OCI-LY7 (cell line): ENCODE data around the gene CNOT9. TPM values are rescaled to one million over a fixed set of nuclear protein-coding genes. Genes with fewer than 3 reads are reported as not detected.

ENCODE experiments used
- BruUV-seq: library from RNA; stranded (reverse); fragments of 400-500 nt; replicated peaks from 2 replicates; lab custom pipeline; 2021; lab: Mats Ljungman, UMichigan
- CTCF ChIA-PET: fragments of 300-600 bp; sonication (Branson Sonifier 250); formaldehyde crosslinking; loops from one replicate; lab custom pipeline; 2022; ENCODE audit warnings: antibody characterized with exemption; ENCODE audit not compliant: unreplicated experiment; lab: Charles Lee
- POLR2A ChIA-PET: fragments of 300-600 bp; sonication (Branson Sonifier 250); formaldehyde crosslinking; loops from one replicate; lab custom pipeline; 2022; ENCODE audit warnings: antibody characterized with exemption; lab: Charles Lee
- DNase-seq: peaks from one replicate; pipeline ENCODE4 v3.0.0-alpha.2; 2015; ENCODE audit warnings: low spot score
- H2AFZ ChIP-seq: fragments of 200-600 bp; sonication (generic), shearing (Covaris generic); 2 replicates; pipeline ENCODE4 v1.6.1; 2014; ENCODE audit warnings: mild to moderate bottlenecking, antibody characterized with exemption, low read length, moderate library complexity
- H3K27ac ChIP-seq: fragments of 200-600 bp; sonication (generic); 2 replicates; pipeline ENCODE4 v1.5.1; 2014; ENCODE audit warnings: mixed run types, low read depth, mild to moderate bottlenecking, moderate library complexity, low read length, inconsistent platforms; ENCODE audit not compliant: poor library complexity, severe bottlenecking
- H3K36me3 ChIP-seq: fragments of 200-600 bp; sonication (generic); 2 replicates; pipeline ENCODE4 v1.6.1; 2014; ENCODE audit warnings: mild to moderate bottlenecking, antibody characterized with exemption, low read length, moderate library complexity, mixed read lengths; ENCODE audit not compliant: insufficient read depth
- H3K4me1 ChIP-seq: fragments of 200-600 bp; sonication (generic); 2 replicates; pipeline ENCODE4 v1.5.1; 2014; ENCODE audit warnings: mild to moderate bottlenecking, low read length; ENCODE audit not compliant: insufficient read depth, poor library complexity, severe bottlenecking
- H3K4me2 ChIP-seq: fragments of 200-600 bp; sonication (generic); 2 replicates; pipeline ENCODE4 v1.6.1; 2014; ENCODE audit warnings: mild to moderate bottlenecking, low read length
- H3K4me3 ChIP-seq: fragments of 200-600 bp; sonication (generic); 2 replicates; pipeline ENCODE4 v1.5.1; 2014; ENCODE audit warnings: mild to moderate bottlenecking, low read depth, low read length; ENCODE audit not compliant: poor library complexity, severe bottlenecking
- H3K79me2 ChIP-seq: fragments of 200-600 bp; sonication (generic); 2 replicates; pipeline ENCODE4 v1.6.1; 2016; ENCODE audit warnings: low read depth, mild to moderate bottlenecking, low read length, moderate library complexity, mixed read lengths; ENCODE audit not compliant: insufficient read depth
- H3K9me2 ChIP-seq: fragments of 200-600 bp; sonication (generic); 2 replicates; pipeline ENCODE4 v1.6.1; 2016; ENCODE audit warnings: mild to moderate bottlenecking, low read length, mixed read lengths; ENCODE audit not compliant: insufficient read depth
- H3K9me3 ChIP-seq: fragments of 200-600 bp; sonication (generic); 2 replicates; pipeline ENCODE4 v1.6.1; 2014; ENCODE audit warnings: mild to moderate bottlenecking, mixed run types, low read length, mixed read lengths
- H4K20me1 ChIP-seq: fragments of 200-600 bp; sonication (generic); 2 replicates; pipeline ENCODE4 v1.6.1; 2014; ENCODE audit warnings: mild to moderate bottlenecking, antibody characterized with exemption, low read length, moderate library complexity, mixed read lengths; ENCODE audit not compliant: insufficient read depth
- CTCF ChIP-seq: fragments of 200-600 bp; sonication (generic); conservative IDR thresholded peaks from 2 replicates; pipeline ENCODE4 v1.5.1; 2014; ENCODE audit warnings: mild to moderate bottlenecking, antibody characterized with exemption, low read length, moderate library complexity, mixed read lengths
- EZH2phosphoT487 ChIP-seq: fragments of 200-600 bp; sonication (generic); IDR thresholded peaks from 2 replicates; pipeline ENCODE4 v1.6.1; 2018; ENCODE audit warnings: low read depth, borderline replicate concordance, mild to moderate bottlenecking, mixed run types, antibody characterized with exemption, low read length, moderate library complexity, mixed read lengths
- intact Hi-C: fragments of 100-400 bp; cut with micrococcal nuclease; formaldehyde crosslinking; loops from one replicate; pipeline ENCODE4 v1.10.0; 2022; ENCODE audit not compliant: unreplicated experiment
- total RNA-seq, 2 experiments: library from RNA; depleted of rRNA in 1 of 2; stranded (reverse); fragments of >200 nt in 1 of 2; shearing (Covaris generic) in 1 of 2; gene quantifications; 2 replicates each; pipeline ENCODE4 v1.2.3, GENCODE V29; 2014 to 2022

Gene CNOT9
- total RNA-seq, 2 experiments from 2014 or later, result 71.6 to 94.2 TPM

- intact Hi-C loops, result no loop called here
- Histone ChIP-seq H3K4me2 (no peak overlapping the region), H4K20me1 (no peaks in the 10 kb centered on the region), H3K4me1 (no peaks in the 10 kb centered on the region), H3K79me2 (peaks cover 11% of the 10 kb centered on the region; the same call in 1 of the 2 replicates), H3K9me3 (no peaks in the 10 kb centered on the region), H3K4me3 (no peak overlapping the region), H3K9me2 (no peaks in the 10 kb centered on the region), H3K36me3 (peaks cover 96% of the 10 kb centered on the region), H2AFZ (no peak overlapping the region), H3K27ac (no peak overlapping the region)
- CTCF ChIA-PET, result no interaction called here
- no peak for TF ChIP-seq CTCF
- no peak for TF ChIP-seq EZH2phosphoT487
- POLR2A ChIA-PET, result no interaction called here
- BruUV-seq, result TSS peak; percentile 23
- no peak for DNase-seq
Measured at GRCh38 chr2:218643751-218644310, 75.2 kb downstream of the CNOT9 start.

- BruUV-seq, result no TSS peak
- TF ChIP-seq CTCF, result no peak
- TF ChIP-seq EZH2phosphoT487, result no peak
- Histone ChIP-seq H2AFZ (no peak overlapping the region), H3K27ac (no peak overlapping the region), H3K4me3 (no peak overlapping the region), H3K4me1 (no peaks in the 10 kb centered on the region), H3K4me2 (no peak overlapping the region), H3K9me3 (no peaks in the 10 kb centered on the region), H3K79me2 (peaks cover 11% of the 10 kb centered on the region; the same call in 1 of the 2 replicates), H3K36me3 (peaks cover 97% of the 10 kb centered on the region), H3K9me2 (no peaks in the 10 kb centered on the region), H4K20me1 (no peaks in the 10 kb centered on the region)
- POLR2A ChIA-PET, result no interaction called here
- CTCF ChIA-PET, result no interaction called here
- no peak for DNase-seq
- intact Hi-C loops, result loop anchor here (5.0 kb wide), 1 partner anchor 372 kb away; the partner anchor contains the start of genes AAMP and PNKD
Measured at GRCh38 chr2:218644721-218645120, 76.1 kb downstream of the CNOT9 start.

- H3K4me1 ChIP-seq, result no peaks in the 10 kb centered on the region
- POLR2A ChIA-PET, result no interaction called here
- H3K9me2 ChIP-seq, result no peaks in the 10 kb centered on the region
- H2AFZ ChIP-seq, result no peak overlapping the region
- TF ChIP-seq EZH2phosphoT487 (no peak), CTCF (no peak)
- H3K79me2 ChIP-seq, result peaks cover 11% of the 10 kb centered on the region; the same call in 1 of the 2 replicates
- DNase-seq, result no peak
- peaks cover 97% of the 10 kb centered on the region for H3K36me3 ChIP-seq
- H3K4me2 ChIP-seq, result no peak overlapping the region
- CTCF ChIA-PET, result no interaction called here
- no peaks in the 10 kb centered on the region for H4K20me1 ChIP-seq
- H3K27ac ChIP-seq, result no peak overlapping the region
- H3K4me3 ChIP-seq, result no peak overlapping the region
- no TSS peak for BruUV-seq
- intact Hi-C loops, result loop anchor here (5.0 kb wide), 1 partner anchor 373 kb away; the partner anchor contains the start of genes AAMP and PNKD
- H3K9me3 ChIP-seq, result no peaks in the 10 kb centered on the region
Measured at GRCh38 chr2:218645126-218645525, 76.5 kb downstream of the CNOT9 start.
